OCI-LY1 (cell line): ENCODE data around the gene PDAP1.

Experiments used
- EZH2 ChIP-seq: fragments of 200-600 bp; sonication (generic), shearing (Covaris generic); IDR thresholded peaks from 2 replicates; pipeline ENCODE4 v1.8.0; 2017; ENCODE audit warnings: borderline replicate concordance, mixed run types, mild to moderate bottlenecking, antibody characterized with exemption, low read length, moderate library complexity, mixed read lengths
- TF ChIP-seq, protein P1 (sequence below): fragments of 200-600 bp; sonication (generic), shearing (Covaris generic); IDR thresholded peaks from 2 replicates; pipeline ENCODE4 v1.5.1; 2017; ENCODE audit warnings: mild to moderate bottlenecking, antibody characterized with exemption, low read length, moderate library complexity, mixed read lengths

DNA sequence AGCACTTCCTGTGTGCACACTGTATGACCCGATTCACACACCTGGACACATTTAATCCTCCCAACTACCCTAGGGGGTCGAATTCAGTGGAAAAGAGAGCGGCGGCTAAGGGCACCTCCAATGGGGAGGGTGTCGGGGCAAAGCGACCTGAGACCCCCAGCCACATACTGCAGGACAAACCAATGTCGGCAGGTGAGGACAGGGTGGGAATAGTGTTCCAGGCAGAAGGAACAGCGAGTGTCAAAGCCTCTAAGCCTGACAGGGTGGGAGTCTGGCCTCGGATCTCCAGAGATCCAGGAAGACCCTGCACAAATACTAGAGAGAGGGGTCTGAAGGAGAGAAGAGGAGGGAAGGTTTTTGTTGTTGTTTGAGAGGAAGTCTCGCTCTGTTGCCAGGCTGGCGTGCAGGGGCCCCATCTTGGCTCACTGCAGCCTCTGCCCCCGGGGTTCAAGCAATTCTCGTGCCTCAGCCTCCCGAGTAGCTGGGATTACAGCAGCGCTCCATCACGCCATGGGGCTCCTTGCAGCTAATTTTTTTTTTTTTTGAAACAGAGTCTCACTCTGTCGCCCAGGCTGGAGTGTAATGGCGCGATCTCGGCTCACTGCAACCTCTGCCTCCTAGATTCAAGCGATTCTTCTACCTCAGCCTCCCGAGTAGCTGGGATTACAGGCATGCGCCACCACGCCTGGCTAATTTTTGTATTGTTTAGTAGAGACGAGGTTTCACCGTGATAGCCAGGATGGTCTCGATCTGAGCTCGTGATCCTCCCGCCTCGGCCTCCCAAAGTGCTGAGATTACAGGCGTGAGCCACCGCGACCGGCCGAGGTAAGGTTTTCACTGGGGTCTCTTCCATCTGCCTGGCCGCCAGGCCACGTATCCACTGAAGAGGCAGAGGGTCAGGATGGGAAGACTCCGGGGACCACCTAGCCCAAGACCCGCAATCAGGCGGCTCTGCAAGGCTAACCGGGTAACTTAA is 35.0 kb downstream of the PDAP1 start:
- TF ChIP-seq, protein P1, sequence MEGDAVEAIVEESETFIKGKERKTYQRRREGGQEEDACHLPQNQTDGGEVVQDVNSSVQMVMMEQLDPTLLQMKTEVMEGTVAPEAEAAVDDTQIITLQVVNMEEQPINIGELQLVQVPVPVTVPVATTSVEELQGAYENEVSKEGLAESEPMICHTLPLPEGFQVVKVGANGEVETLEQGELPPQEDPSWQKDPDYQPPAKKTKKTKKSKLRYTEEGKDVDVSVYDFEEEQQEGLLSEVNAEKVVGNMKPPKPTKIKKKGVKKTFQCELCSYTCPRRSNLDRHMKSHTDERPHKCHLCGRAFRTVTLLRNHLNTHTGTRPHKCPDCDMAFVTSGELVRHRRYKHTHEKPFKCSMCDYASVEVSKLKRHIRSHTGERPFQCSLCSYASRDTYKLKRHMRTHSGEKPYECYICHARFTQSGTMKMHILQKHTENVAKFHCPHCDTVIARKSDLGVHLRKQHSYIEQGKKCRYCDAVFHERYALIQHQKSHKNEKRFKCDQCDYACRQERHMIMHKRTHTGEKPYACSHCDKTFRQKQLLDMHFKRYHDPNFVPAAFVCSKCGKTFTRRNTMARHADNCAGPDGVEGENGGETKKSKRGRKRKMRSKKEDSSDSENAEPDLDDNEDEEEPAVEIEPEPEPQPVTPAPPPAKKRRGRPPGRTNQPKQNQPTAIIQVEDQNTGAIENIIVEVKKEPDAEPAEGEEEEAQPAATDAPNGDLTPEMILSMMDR, result no peak
- no peak for TF ChIP-seq EZH2
